Measurements from ENCODE around the gene COL28A1.
"Not testable (repeated sequence)": the region's sequence is repeated elsewhere in the genome, so short reads cannot be mapped to it uniquely, and the experiment has no call there.

Gene COL28A1

DNA sequence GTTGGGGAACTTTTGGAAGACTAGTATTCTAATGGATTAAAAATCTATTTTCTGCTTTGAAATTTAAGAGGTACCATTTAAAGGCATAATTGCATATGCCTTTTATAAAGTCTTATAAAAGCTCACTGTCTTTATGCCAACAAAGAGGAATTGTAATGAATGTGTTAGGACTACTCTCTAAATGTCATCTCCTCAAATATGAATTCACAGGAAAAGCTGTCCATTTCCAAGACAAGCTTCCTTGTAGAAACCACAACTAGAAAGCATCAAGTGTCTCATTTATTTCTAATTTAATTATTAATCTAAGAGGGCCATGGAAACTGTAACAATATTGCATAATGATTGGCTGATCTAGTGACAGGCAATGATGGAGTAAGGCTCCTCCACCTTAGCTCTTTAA is 130.2 kb downstream of the COL28A1 start:
- DNase-seq: no peak

DNA sequence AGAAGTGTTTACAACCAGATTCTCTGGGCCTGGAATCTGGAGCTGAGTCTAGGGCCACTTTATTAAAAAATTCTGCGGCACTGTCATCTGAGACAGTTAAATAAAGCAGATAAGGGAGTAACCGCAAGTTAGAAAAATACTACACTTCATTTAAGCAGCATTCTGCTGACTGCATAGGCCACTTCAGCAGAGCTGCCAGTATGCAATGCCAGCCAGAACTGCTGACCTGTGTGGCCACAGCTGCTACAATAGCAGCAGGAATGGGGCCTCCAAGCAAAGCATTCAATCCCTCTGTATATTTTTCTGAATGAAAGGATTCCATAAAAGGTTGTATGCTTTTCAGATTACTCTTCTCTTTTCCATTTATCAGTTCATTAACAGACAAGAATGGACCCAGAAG is 136.0 kb downstream of the COL28A1 start:
- no peak for DNase-seq

DNA sequence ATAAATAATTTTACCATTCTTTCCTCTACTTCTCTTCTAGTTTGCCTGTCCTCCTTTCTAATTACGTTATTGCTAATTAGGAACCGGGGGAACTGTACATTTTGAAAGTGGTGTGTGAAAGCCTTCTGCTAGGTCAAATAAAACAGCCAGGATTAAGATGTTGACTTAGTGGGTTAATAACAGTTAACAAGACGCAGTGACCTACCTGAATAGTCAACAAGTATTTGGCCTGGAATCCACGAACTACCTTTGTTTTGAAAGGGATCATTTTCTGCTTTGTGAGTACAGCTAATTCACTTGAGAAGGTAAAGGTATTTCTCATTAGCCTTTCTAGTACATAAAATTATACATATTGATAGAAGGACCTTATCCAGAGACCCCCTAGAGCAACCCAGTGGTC is 139.9 kb downstream of the COL28A1 start:
- DNase-seq: no peak

DNA sequence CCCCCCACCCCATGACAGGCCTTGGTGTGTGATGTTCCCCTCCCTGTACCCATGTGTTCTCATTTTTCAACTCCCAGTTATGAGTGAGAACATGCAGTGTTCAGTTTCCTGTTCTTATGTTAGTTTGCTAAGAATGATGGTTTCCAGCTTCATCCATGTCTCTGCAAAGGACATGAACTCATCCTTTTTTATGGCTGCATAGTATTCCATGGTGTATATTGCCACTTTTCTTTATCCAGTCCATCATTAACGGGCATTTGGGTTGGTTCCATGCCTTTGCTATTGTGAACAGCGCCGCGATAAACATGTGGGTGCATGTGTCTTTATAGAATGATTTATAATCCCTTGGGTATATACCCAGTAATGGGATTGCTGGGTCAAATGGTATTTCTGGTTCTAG is 147.5 kb downstream of the COL28A1 start:
- not testable (repeated sequence) for DNase-seq

DNA sequence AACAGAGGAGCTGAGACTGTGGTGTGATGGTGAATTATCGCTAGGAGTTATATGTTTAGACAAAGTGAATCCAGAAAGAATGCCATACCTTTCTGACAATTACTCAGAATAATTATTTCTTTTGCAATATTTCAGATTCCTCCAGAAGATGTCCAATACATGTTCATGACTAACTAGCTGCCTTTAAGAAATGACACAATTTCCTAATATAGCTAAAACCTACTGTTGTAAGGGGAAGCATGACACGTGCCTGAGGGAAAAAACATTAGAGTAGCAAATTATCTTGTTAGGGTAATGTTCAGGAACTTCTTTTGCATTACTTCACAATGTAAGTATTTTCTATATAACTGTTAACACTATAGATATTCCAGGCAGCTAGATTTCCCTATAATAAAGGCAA is 150.3 kb downstream of the COL28A1 start:
- DNase-seq: no peak

DNA sequence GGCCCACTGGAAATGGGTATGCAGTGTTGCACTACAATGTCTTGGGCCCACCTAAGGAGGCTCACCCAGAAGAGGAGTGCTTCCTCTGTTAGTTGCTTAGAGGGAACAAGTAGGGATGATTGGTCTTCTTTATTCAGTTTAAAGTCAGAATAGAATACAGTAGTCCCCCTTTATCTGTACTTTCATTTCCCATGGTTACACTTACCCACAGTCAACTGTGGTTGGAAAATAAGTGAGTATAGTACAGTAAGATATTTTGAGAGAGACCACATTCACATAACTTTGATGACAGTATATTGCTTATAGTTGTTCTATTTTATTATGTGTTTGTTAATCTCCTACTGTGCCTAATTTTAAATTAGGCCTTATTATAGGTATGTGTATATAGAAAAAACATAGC is 151.4 kb downstream of the COL28A1 start:
- DNase-seq: no peak

DNA sequence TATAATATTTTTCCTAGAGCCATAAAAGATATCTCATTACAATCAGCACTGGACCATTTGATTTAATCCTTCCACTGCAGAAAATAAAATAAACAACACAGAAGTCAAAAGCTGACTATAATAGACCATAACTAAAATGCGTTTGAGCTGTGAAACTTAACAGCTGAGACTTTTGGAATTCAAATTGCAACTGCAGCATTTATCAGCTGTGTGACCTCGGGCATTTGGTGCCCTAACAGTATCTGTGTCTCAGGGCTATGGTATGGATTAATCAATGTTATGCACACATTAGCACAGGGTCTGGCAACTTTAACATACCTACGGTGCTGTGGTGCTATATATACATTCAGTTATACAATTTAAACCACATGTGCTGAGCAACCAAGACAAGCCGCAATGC is 160.1 kb downstream of the COL28A1 start:
- DNase-seq: no peak

DNA sequence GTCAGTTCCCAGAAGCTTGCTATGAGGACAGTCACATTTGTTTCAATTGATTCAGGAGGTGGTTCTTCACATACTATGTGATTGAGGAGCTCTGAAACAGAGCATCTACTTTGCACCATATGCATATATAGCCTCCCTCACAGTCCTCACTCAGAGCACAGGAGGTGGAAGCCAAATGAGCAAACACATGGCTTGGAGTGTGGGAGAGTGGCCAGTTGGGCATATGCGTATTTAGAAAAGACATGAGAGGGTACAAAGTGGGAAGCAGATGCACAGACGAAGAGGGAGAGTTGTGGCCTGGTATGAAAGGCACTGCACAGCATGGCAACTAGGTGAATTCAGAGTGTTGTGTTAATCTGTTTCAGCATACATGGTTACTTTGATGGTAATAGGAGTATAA is 165.6 kb downstream of the COL28A1 start:
- no peak for DNase-seq

DNA sequence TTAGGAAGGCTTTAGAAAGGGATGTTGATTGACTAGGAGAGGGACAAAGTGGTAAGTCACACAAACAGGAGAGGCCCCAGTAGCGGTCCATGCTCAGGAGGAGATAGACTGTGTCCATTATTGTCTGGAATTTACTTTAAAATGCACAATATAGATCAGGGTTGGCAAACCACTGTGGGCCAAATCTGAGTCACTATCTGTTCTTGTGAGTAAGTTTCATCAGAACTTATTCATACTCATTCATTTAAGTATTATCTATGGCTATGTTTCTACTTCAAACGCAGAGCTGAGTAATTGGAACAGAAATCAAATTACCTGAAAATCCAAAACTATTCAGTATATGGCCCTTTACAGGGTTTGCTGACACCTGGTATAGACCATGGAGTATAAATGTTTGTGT is 166.5 kb downstream of the COL28A1 start:
- DNase-seq: no peak

DNA sequence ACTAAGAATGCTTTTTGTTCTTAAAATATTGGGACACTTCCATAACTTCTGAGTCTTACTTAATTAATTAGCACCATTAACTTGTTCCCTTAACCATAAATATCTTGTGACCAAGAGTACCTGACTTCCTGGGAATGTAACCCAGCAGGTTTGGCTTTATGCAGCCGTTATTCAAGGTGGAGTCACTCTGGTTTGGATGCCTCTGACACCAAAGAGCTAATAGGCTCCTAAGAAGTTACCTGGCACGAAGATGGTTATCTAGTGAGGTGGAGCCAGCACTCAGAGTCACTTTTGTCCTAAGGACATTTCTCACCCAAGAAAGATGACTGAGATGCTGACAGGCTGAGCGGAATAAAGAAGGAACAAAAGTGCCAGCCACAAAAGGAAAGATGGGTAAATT is 181.0 kb downstream of the COL28A1 start:
- DNase-seq: no peak

DNA sequence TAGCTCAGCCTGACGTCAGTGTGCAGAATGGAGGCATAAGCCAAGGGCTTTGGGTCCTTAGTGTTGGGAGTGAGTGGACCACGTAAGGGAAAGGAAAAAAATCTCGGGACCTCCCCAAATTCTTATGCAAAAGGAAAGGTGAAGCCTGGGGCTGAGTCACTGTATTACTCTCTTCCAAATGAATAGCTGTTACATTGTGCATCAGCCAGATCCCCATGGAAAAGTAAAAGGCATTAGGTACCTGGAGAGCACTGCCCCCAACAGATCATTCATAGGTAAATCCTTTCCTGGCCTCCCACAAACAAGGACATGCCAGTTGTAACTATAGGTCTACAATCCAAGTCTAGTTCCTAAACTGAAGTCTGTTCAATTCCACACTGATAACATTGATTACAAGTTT is 182.8 kb downstream of the COL28A1 start:
- DNase-seq: no peak

DNA sequence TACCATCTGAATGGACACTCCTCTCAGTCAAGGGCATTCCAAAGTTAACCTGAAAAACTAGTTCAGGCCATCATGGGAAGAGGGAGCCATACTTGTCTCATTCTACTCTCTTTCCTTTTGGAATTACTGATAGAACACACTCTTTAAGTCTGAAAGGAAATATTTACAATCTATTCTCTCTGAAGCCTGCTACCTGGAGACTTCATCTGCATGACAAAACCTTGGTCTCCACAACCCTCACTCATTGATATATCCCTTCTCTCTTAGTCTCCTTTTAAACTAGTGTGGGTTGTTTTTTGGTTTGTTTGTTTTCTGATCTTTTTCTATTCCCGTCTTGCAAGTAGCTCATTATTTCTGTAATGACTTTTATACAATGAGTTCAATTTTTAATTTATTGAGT is 183.8 kb downstream of the COL28A1 start:
- DNase-seq: no peak

DNA sequence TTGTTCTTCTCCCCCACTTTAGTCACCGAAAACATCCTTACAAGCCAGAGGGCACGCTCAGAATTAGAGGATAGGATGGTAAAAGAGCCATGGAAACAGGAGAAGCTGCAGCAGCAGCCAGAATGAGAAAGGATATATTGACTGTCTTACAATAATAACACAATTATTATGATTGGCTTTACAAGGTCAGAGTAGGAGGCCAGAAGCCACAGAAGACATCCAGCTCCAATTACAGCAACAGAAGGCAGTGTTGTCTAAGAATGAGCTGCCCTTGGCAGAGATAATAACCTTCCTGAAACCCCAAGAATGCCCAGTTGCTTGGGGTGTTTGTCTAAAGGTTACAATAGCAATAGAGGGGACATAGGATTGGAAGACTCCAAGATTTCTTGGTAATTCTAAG is 184.5 kb downstream of the COL28A1 start:
- DNase-seq: no peak

DNA sequence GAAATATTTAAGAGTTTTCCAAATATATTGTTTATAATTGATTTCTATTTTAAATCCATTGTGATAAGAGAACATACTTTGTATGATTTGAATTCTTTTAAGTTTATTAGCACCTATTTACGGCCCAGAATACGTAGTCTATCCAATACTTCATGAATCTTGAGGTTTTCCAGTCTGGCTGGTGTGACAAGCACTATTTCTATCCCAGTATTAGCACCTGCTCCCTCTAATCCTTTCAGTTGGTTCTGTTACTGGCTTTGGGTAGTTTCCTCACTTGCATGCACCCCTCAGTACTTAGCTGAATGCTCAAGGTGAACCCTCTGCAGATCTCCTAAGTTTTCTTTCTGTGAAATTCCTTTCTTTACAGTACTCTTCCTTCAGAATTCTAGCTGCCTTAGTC is 186.5 kb downstream of the COL28A1 start:
- DNase-seq: no peak

DNA sequence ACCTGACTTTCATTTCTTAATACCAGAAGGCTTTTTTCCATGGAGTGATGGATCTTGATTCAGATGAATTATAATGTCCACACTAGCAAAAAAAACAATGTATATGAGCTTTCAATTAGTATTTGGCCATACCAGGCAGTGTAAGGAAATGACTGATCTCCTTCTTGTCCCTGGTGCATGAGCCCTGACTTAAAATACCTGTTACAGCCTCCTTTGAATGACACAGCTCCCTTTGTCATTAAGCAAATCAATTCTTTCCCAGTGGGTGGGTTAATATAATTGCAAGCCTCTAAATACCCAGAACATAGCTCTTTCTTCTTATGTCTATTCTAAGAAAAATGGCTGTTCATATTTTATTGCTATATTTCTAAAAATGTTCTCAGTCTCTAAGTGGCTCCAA is 188.6 kb downstream of the COL28A1 start:
- no peak for DNase-seq

DNA sequence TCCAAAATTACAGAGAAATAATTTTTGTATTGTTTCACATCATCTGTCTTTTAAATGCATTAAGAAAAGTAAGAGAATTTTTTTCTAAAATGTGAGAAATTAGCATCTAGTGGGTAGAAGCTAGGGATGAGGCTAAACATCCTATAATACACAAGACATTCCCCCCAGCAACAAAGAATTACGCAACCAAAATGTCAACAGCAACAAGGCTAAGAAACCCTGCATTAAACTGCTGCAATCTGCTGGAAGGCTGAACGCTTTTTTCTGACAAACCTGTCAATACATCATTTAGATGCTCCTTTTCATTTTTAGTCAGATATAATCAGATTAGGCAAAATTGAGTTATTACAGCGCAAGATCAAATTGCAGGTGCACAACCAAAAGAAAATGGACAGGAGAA is 191.1 kb downstream of the COL28A1 start:
- no peak for DNase-seq

DNA sequence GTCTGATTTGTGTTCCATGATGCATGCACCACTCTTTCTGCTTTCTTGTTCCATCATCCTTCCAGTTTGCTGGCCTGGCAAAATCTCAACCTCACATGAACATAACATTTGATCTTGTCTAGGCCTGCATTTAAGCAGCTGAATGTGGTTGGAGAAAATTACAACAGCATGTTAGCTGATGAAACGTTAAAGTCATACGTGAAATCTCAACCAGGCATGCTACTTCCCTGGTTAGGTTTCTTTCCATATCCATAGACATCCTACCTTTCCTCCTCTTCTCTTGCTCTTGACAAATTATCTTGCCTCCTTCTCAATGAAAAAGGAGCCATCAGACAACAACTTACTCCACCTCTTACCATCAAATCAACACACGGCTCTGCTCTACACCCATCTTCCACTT is 199.8 kb downstream of the COL28A1 start:
- DNase-seq: no peak

DNA sequence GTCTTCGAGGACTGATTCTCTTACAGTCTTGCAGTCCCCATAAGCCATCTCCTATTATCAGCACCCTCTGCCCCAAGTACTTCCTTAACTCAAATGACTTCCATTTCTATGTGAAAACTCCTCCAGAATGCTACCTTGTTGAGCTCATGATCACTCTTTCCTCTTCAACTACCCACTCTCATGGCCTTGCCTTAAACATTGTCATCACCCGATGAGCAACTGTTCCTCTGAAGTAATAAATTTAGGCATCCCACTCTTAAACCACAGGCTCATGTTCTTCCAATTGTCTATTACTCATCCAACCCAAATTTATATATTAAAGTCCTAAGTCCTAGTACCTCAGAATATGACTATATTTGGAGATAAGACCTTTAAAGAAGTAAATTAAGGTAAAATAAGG is 200.5 kb downstream of the COL28A1 start:
- DNase-seq: no peak

DNA sequence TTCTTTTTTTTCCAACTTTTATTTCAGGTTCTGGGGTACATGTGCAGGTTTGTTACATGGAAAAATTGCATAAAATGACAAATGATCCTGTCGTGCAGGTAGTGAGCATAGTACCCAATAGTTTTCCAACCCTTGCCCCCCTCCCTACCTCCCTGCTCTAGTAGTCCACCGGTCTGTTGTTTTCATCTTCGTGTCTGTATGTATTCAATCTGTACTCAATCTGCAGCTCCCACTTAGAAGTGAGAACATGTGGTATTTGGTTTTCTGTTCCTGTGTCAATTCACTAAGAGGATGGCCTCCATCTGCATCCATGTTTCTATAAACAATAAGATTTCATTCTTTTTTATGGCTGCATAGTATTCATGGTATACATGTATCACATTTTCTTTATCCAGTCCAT is 202.1 kb downstream of the COL28A1 start:
- DNase-seq: no peak

DNA sequence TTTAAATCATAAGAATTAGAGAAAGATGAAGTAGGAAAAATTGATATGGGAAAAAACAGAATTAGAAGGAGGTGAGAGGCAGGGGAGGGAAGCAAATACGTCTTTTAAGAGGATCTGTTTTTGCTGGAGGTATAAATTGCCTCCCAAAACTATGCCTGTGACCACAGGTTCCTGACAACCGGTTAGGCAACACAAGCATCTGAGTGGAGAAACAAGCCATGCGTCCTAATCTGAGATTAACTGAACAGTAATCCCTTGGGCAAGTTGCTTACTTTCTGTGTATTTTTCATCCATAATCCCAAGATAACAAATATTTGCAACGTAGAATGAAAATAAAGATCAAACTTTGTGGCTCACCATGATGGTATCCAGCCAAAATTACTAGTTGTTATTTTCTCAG is 204.2 kb downstream of the COL28A1 start:
- no peak for DNase-seq

DNA sequence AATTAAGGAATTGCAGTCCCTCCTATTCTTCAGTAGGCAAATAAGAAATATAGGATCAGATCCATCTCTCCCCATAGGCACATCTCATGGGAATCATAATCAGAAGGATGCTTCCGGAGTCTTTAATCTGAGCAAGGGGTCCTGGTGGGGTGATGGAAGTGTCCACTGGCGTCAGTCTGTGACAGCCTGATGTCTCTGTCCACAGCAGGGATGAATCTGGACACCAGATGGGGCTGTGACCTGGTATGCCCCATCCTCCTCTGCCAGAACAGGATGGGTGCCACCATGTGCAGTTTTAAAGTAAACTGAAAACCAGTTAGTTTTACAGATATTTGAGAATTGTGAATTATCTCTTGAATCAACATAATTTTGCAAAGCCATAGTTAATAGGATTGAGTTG is 204.7 kb downstream of the COL28A1 start:
- DNase-seq: no peak

DNA sequence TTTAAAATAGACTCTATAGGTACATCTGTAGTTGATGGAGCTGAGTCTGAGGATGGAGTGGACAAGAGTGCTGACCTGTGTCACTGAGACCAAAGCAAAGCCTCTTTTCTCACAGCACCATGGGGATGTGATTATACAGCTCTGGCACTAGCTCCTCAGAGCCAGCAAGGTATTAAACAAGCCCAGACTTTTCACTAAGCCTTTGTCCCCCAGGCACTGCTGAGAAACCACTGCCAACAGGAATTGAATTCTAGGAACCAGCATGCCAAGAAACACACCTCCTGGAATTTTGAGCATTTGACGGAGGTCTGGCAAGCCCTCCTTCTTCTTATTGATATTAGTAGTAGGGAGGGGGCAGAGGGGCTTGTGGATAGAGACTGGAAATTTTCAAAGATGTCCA is 206.3 kb downstream of the COL28A1 start:
- DNase-seq: no peak

DNA sequence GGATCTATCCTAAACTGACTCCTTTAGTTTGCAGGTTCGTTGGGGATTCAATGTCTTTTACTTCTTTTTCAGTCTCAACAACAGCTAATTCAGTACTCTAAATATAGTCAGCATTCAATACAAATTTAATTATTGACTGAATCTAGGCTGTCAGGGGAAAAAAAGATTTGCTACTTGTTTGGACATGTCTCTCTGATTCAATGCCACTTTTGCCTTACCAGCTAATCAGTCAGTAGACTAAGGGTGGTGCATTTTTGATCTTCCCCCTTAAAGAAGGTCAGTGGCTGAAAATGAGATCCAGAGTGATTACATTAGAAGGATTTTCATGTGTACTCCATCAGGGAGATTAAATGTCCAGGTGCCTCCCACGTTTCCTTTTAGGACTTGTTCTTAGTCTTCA is 208.2 kb downstream of the COL28A1 start:
- DNase-seq: no peak

DNA sequence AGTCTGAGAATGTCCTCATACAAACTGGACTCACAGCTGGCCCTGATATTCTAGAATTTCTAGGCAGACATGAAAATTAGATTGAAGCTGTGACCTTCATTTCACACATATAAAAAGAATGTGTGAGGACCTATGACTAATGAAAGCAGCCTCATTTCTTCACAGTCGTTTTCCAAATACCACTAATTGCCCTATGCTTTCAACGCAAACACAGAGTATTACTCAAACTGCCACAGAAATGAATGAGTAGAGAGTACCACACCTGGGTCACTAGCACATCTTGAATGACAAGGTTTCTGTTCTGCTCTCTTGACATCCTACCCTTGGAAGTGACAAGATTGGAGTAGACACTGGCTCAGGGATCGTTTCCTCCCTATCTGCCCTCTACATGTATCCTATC is 211.0 kb downstream of the COL28A1 start:
- DNase-seq: no peak

DNA sequence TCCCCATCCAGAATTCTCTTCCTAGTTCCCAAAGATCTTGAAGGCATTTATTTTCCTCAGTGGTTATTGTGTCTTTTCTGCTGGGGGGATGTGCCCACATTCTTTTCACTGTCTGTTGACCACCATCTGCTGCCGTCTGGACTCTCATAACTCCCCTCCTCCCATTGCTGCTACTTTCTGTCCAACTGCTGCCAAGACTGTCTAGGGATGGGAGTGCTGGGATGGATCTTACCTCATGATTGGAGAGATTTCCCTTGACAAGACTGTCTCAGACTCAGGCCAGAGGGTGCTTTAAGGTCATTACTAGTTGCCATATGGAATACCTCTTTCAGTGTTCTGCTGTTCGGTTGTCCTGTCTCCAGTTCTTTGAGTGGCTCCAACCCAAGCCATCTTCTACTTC is 211.8 kb downstream of the COL28A1 start:
- no peak for DNase-seq

DNA sequence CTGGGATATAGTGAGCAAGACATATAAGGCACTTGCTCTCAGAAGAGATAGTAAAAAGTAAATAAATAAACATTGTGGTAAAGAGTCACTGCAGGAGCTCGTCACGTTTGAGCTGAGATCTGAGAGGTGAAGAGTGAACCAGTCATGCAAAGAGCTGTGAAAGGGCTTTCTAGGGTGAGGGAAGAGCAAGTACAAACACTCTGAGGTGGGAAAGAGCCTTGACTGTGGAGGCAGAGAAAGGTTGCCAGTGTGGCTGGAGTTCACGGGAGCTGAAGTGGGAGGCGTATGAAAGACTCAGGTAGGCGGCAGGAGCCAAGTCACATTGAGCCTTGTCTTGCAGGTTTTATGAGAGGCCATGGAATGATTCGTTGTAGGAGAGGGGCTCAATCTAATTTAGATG is 212.3 kb downstream of the COL28A1 start:
- no peak for DNase-seq
